Measurements from ENCODE around the gene LRP5.

DNA sequence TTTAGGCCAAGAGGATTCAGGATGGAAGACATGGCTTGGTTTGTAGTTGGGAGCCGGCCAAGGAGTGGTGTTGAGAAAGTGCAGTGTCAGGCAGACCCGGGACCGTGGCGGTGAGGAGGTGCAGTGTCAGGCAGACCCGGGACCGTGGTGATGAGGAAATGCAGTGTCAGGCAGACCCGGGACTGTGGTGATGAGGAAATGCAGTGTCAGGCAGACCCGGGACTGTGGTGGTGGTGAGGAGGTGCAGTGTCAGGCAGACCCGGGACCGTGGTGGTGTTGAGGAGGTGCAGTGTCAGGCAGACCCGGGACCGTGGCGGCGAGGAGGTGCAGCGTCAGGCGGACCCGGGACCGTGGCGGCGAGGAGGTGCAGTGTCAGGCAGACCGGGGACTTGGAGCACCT, 59.7 kb downstream of the LRP5 start:
- TF ChIP-seq, protein P1, sequence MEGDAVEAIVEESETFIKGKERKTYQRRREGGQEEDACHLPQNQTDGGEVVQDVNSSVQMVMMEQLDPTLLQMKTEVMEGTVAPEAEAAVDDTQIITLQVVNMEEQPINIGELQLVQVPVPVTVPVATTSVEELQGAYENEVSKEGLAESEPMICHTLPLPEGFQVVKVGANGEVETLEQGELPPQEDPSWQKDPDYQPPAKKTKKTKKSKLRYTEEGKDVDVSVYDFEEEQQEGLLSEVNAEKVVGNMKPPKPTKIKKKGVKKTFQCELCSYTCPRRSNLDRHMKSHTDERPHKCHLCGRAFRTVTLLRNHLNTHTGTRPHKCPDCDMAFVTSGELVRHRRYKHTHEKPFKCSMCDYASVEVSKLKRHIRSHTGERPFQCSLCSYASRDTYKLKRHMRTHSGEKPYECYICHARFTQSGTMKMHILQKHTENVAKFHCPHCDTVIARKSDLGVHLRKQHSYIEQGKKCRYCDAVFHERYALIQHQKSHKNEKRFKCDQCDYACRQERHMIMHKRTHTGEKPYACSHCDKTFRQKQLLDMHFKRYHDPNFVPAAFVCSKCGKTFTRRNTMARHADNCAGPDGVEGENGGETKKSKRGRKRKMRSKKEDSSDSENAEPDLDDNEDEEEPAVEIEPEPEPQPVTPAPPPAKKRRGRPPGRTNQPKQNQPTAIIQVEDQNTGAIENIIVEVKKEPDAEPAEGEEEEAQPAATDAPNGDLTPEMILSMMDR (IDR thresholded peaks at IDR 0.05): no peak
- TF ChIP-seq POLR2A (IDR thresholded peaks at IDR 0.05): no peak
- no peak for TF ChIP-seq EP300 (IDR thresholded peaks at IDR 0.05)

Data from ovary (tissue), 3 donors.